Activated T-cell treated with anti-CD3 and anti-CD28 coated beads, Interleukin-2, amount 50 U/mL, for 4 hours (primary cell): ENCODE data around the gene TPO. TPM values are rescaled to one million over a fixed set of nuclear protein-coding genes. Genes with fewer than 3 reads are reported as not detected.
"Not testable (repeated sequence)": the region's sequence is repeated elsewhere in the genome, so short reads cannot be mapped to it uniquely, and the experiment has no call there.

ENCODE experiments used
- ATAC-seq, 2 donors: fragments of 200-7000 bp; cut with Tn5 transposase; one replicate each; pipeline ENCODE4 v1.10.0; 2021
- DNase-seq: peaks from one replicate; pipeline ENCODE4 v3.0.0-alpha.2; 2020
- H3K27me3 Mint-ChIP-seq: one replicate; pipeline ENCODE4 v1.8.0; 2021; ENCODE audit warnings: low read depth, mixed read lengths
- H3K36me3 Mint-ChIP-seq: one replicate; pipeline ENCODE4 v1.8.0; 2022; ENCODE audit warnings: mixed read lengths; ENCODE audit not compliant: insufficient read depth
- H3K4me1 Mint-ChIP-seq: one replicate; pipeline ENCODE4 v1.8.0; 2021; ENCODE audit warnings: low read depth, mixed read lengths
- H3K4me3 Mint-ChIP-seq: one replicate; pipeline ENCODE4 v1.8.0; 2021; ENCODE audit warnings: mild to moderate bottlenecking, moderate library complexity, mixed read lengths
- H3K9me3 Mint-ChIP-seq: one replicate; pipeline ENCODE4 v1.8.0; 2021; ENCODE audit warnings: mixed read lengths
- total RNA-seq, 3 donors: library from RNA; stranded (reverse); gene quantifications; one replicate each; pipeline ENCODE4 v1.2.1, GENCODE V29; 2021

Gene TPO
- total RNA-seq, 3 donors from 2014 or later = not detected

DNA sequence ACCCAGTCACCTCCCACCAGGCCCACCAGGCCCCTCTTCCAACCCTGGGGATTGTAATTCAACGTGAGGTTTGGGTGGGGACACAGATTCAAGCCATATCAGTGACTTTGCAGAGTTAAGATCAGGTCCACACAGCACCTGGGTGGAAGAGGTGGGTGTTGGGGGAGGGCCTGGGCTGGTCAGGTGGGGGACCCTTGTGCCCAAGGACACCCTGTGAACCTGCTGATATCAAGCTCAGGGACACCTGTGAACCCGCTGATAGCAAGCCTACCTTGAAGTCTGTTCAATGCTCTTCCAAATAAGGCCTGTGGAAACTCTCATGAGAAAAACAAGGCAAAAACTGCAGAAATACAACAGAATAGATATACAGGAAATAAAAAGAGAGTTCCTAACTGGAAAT, 19.9 kb upstream of the TPO start:
- peaks cover 6% of the 10 kb centered on the region for H3K4me1 Mint-ChIP-seq
- no peaks in the 10 kb centered on the region for H3K27me3 Mint-ChIP-seq
- no peak overlapping the region for H3K4me3 Mint-ChIP-seq
- DNase-seq = no peak
- no peaks in the 10 kb centered on the region for H3K36me3 Mint-ChIP-seq
- H3K9me3 Mint-ChIP-seq = peaks cover 3% of the 10 kb centered on the region
- ATAC-seq = no peak

- H3K4me1 Mint-ChIP-seq = no peaks in the 10 kb centered on the region
- H3K36me3 Mint-ChIP-seq = no peaks in the 10 kb centered on the region
- H3K4me3 Mint-ChIP-seq = no peak overlapping the region
- no peak for ATAC-seq
- peaks cover 2% of the 10 kb centered on the region for H3K27me3 Mint-ChIP-seq
- no peak for DNase-seq
- peaks cover 3% of the 10 kb centered on the region for H3K9me3 Mint-ChIP-seq
Measured at GRCh38 chr2:1394709-1395408, 18.4 kb upstream of the TPO start.

DNA sequence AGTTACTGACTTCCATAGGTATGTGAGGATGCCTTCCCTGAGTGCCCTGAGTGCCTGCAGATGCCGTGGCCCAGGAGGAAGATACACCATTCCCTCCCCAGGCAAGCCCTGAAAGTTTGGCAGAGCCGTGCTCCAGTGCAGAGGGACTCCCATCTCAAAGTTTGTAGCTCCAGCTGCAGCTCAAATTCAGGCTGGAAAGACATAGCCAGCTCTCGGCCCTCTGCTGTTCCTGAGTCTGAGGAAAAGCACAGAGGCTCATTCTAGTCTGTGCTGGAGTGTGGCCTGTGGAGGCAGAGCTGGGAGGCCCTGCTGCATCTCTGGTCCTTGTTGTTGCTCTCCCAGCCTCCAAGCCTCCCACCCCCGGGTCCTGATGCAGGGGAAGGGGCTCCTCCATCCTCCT, 15.9 kb upstream of the TPO start:
- Mint-ChIP-seq H3K27me3 (peaks cover 2% of the 10 kb centered on the region), H3K9me3 (peaks cover 5% of the 10 kb centered on the region), H3K4me1 (no peaks in the 10 kb centered on the region), H3K36me3 (no peaks in the 10 kb centered on the region), H3K4me3 (no peak overlapping the region)
- no peak for ATAC-seq
- DNase-seq = no peak

GRCh38 chr2:1398191-1398590, 15.1 kb upstream of the TPO start:
- Mint-ChIP-seq H3K4me1 (no peaks in the 10 kb centered on the region), H3K4me3 (no peak overlapping the region), H3K36me3 (no peaks in the 10 kb centered on the region), H3K9me3 (peaks cover 4% of the 10 kb centered on the region), H3K27me3 (peaks cover 2% of the 10 kb centered on the region)
- DNase-seq (no peak), ATAC-seq (no peak)

GRCh38 chr2:1400943-1401735, 12.1 kb upstream of the TPO start:
- no peak for DNase-seq
- Mint-ChIP-seq H3K36me3 (no peaks in the 10 kb centered on the region), H3K27me3 (peaks cover 2% of the 10 kb centered on the region), H3K4me1 (no peaks in the 10 kb centered on the region), H3K4me3 (no peak overlapping the region), H3K9me3 (peaks cover 4% of the 10 kb centered on the region)
- no peak for ATAC-seq

- ATAC-seq = no peak
- peaks cover 4% of the 10 kb centered on the region for H3K4me1 Mint-ChIP-seq
Measured at GRCh38 chr2:1402064-1402463, 11.2 kb upstream of the TPO start.

DNA sequence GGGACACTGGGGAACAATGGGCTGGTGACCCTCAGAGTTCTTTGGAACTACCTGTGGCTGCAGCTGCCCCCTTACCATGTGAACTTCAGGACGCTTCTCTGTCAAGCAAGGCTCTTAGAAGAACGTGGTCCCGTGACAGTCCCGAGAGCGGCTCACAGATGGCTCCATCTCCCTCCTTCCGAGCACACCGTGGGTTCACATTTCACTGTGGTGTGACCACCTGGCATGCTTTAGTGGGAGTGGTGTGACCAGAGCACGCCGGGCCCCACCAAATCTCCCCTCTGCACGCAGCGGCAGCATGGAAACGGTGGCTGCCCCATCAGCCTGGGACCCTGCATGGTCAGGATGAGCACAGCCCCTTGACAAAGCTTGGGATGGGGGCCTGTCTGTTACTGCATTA, 9.7 kb upstream of the TPO start:
- H3K27me3 Mint-ChIP-seq = peaks cover 2% of the 10 kb centered on the region
- H3K4me1 Mint-ChIP-seq = peaks cover 4% of the 10 kb centered on the region
- no peaks in the 10 kb centered on the region for H3K36me3 Mint-ChIP-seq
- H3K9me3 Mint-ChIP-seq = peaks cover 4% of the 10 kb centered on the region
- DNase-seq (no peak), ATAC-seq (no peak)
- H3K4me3 Mint-ChIP-seq = no peak overlapping the region

More at GRCh38 chr2:1402064-1402463, 11.2 kb upstream of the TPO start:
- no peaks in the 10 kb centered on the region for H3K36me3 Mint-ChIP-seq
- no peak for DNase-seq
- H3K4me3 Mint-ChIP-seq = no peak overlapping the region
- peaks cover 2% of the 10 kb centered on the region for H3K27me3 Mint-ChIP-seq
- peaks cover 4% of the 10 kb centered on the region for H3K9me3 Mint-ChIP-seq

- Mint-ChIP-seq H3K27me3 (peaks cover 2% of the 10 kb centered on the region), H3K4me1 (peaks cover 4% of the 10 kb centered on the region), H3K36me3 (no peaks in the 10 kb centered on the region), H3K9me3 (peaks cover 4% of the 10 kb centered on the region), H3K4me3 (no peak overlapping the region)
- ATAC-seq (no peak), DNase-seq (no peak)
Measured at GRCh38 chr2:1405124-1405523, 8.1 kb upstream of the TPO start.

DNA sequence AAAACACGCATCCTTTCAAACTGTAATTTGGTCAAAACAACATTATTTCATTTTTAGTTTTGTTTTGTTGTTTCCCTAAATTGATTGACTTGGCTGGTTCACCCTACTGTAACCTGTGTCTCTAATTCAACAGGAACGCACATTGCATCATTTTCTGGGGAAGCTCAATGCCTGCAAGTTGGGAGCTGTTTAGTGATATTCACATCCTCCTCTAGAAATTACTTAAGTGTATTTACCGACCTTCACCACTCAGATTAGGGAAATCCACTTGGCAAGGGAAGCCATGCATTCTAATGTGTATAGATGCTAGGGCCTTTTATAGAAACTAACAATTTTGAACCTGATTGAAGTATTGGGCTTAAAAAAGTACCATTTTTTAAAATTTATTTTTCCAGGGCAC, 7.3 kb upstream of the TPO start:
- Mint-ChIP-seq H3K4me1 (peaks cover 4% of the 10 kb centered on the region), H3K27me3 (peaks cover 2% of the 10 kb centered on the region), H3K4me3 (no peak overlapping the region), H3K9me3 (peaks cover 4% of the 10 kb centered on the region), H3K36me3 (no peaks in the 10 kb centered on the region)
- DNase-seq = no peak
- ATAC-seq = no peak

DNA sequence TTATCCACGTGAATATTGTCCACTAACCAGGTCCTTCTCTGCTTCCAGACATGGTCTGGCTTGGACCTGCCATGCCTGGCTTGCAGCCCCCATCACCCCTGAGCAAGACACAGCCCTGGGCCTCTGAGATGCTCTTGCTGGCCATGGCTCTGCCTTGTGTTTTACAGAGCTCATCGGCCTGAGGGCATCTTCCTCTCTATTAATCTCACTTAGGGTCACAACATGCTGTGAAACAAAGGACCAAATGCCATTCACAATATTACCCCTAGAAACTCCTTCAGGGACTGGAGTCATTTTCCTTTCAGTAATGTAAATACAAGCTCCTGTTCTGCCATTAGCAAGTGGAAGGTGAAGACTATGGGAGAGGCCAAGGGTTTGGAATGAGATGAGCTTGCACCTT, 6.8 kb upstream of the TPO start:
- Mint-ChIP-seq H3K4me1 (peaks cover 4% of the 10 kb centered on the region), H3K9me3 (peaks cover 4% of the 10 kb centered on the region), H3K36me3 (no peaks in the 10 kb centered on the region), H3K4me3 (no peak overlapping the region), H3K27me3 (peaks cover 5% of the 10 kb centered on the region)
- no peak for DNase-seq
- ATAC-seq = no peak

DNA sequence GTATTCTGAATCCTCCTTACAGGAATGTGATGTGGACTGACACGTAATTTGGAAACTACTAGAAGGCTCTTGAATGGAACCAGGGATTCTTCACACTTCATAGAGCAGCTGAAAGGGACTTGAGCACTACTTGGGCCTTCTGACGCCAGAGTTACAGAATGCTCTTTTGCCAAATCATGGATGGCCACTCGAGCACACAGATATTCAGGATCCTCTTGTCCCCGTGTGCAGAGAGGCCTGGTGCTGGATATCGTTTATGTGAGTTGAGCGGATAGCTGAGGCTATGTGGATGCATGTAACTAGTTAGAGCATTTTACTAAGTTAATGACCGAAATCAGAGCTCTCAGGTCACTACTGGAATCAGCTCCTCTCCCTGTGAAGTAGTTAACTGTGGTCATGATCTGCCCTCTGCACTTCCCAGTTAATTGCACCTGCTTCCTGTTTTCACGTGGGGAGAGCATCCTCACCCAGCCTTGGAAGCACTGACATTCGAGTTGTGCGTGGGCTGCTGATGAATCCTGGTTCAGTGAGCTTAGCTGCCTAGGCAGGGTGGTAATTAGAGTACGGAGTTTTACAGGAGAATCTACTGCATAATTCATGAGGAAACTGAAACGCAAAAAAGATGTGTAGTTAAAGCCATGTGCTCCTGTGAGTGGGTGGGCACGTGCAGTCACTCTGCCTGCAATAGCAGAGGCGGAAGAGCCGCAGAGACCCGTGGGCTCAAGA, 5.2 kb upstream of the TPO start:
- no peak overlapping the region for H3K4me3 Mint-ChIP-seq
- H3K36me3 Mint-ChIP-seq = no peaks in the 10 kb centered on the region
- no peaks in the 10 kb centered on the region for H3K9me3 Mint-ChIP-seq
- H3K27me3 Mint-ChIP-seq = peaks cover 10% of the 10 kb centered on the region
- DNase-seq (no peak), ATAC-seq (no peak)
- H3K4me1 Mint-ChIP-seq = peaks cover 4% of the 10 kb centered on the region

GRCh38 chr2:1414121-1414520, 858 bp downstream of the TPO start:
- Mint-ChIP-seq H3K36me3 (no peaks in the 10 kb centered on the region), H3K4me3 (no peak overlapping the region), H3K9me3 (no peaks in the 10 kb centered on the region), H3K4me1 (no peaks in the 10 kb centered on the region), H3K27me3 (peaks cover 11% of the 10 kb centered on the region)
- ATAC-seq (no peak), DNase-seq (no peak)

DNA sequence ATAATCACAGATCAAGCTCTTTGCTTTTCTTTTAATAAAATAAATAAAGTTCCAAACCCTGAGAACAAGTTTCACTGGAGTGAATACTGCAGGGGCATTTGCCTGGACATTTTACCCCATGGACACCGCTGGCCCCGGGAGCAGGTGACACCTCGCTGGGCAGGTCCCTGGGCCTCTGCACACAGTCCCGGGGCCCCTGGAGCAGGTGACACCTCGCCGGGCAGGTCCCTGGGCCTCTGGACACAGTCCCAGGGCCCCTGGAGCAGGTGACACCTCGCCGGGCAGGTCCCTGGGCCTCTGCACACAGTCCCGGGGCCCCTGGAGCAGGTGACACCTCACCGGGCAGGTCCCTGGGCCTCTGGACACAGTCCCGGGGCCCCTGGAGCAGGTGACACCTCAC, 1.6 kb downstream of the TPO start:
- not testable (repeated sequence) for H3K4me3 Mint-ChIP-seq, ATAC-seq

DNA sequence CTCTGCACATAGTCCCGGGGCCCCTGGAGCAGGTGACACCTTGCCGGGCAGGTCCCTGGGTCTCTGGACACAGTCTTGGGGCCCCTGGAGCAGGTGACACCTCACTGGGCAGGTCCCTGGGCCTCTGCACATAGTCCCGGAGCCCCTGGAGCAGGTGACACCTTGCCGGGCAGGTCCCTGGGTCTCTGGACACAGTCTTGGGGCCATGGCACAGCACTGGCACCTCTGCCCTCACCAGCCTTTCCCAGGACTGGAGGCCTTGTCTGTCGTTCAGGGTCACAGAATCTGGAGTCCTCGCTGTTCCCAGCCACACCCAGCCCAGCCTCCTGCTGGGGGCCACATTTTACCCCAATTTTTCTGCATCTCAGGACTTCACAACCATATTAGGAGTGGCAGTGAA, 2.2 kb downstream of the TPO start:
- H3K4me3 Mint-ChIP-seq = no peak overlapping the region
- ATAC-seq (no peak), DNase-seq (no peak)
- H3K36me3 Mint-ChIP-seq = no peaks in the 10 kb centered on the region
- no peaks in the 10 kb centered on the region for H3K9me3 Mint-ChIP-seq
- peaks cover 9% of the 10 kb centered on the region for H3K27me3 Mint-ChIP-seq
- H3K4me1 Mint-ChIP-seq = no peaks in the 10 kb centered on the region

More for the DNA sequence above, 1.6 kb downstream of the TPO start:
- H3K4me1 Mint-ChIP-seq, DNase-seq, H3K36me3 Mint-ChIP-seq, H3K9me3 Mint-ChIP-seq: not testable (repeated sequence)
- H3K27me3 Mint-ChIP-seq = peaks cover 11% of the 10 kb centered on the region
